HL-60/S4 (cell line): ENCODE measurements around the gene LARP4B.

Source experiments
- in situ Hi-C: fragments of 300-500 bp; cut with MboI; formaldehyde crosslinking; loops from 2 replicates; pipeline ENCODE4 v1.14.3; 2022; ENCODE audit warnings: low sequenced_read_pairs

The LARP4B gene

GRCh38 chr10:931326-932318 is at the start of gene LARP4B:
TSS of gene LARP4B (minus strand) at chr10:931705. CDS start at chr10:885721, 45,984 bp downstream.
- in situ Hi-C loops: no loop called here

- in situ Hi-C loops: no loop called here
Measured at GRCh38 chr10:980468-981093, 49.1 kb upstream of the LARP4B start.

GRCh38 chr10:978826-979421 is 47.4 kb upstream of the LARP4B start:
- in situ Hi-C loops: no loop called here

GRCh38 chr10:976316-976715 is 44.8 kb upstream of the LARP4B start:
- in situ Hi-C loops: no loop called here

- in situ Hi-C loops: no loop called here
Measured at GRCh38 chr10:974785-975074, 43.2 kb upstream of the LARP4B start.

GRCh38 chr10:974038-974784 is 42.7 kb upstream of the LARP4B start:
- in situ Hi-C loops: no loop called here

- in situ Hi-C loops: no loop called here
Measured at GRCh38 chr10:972763-973162, 41.3 kb upstream of the LARP4B start.

- in situ Hi-C loops: no loop called here
Measured at GRCh38 chr10:971613-972012, 40.1 kb upstream of the LARP4B start.

GRCh38 chr10:971150-971542 is 39.6 kb upstream of the LARP4B start:
- in situ Hi-C loops: no loop called here

- in situ Hi-C loops: no loop called here
Measured at GRCh38 chr10:970311-971149, 39.0 kb upstream of the LARP4B start.

GRCh38 chr10:969473-970150 is 38.1 kb upstream of the LARP4B start:
- in situ Hi-C loops: no loop called here

GRCh38 chr10:968546-969199 is 37.2 kb upstream of the LARP4B start:
- in situ Hi-C loops: no loop called here

GRCh38 chr10:966466-967235 is 35.1 kb upstream of the LARP4B start:
- in situ Hi-C loops: no loop called here

- in situ Hi-C loops: no loop called here
Measured at GRCh38 chr10:964988-965417, 33.5 kb upstream of the LARP4B start.

- in situ Hi-C loops: no loop called here
Measured at GRCh38 chr10:964321-964987, 32.9 kb upstream of the LARP4B start.

GRCh38 chr10:963655-964054 is 32.1 kb upstream of the LARP4B start:
- in situ Hi-C loops: no loop called here

- in situ Hi-C loops: no loop called here
Measured at GRCh38 chr10:963186-963585, 31.7 kb upstream of the LARP4B start.

- in situ Hi-C loops: no loop called here
Measured at GRCh38 chr10:962342-962741, 30.8 kb upstream of the LARP4B start.
